HepG2 (cell line): Measurements from ENCODE around the gene KLF16. TPM values are rescaled to one million over a fixed set of nuclear protein-coding genes. Genes with fewer than 3 reads are reported as not detected.
A peak's percentile ranks its signal among the peaks of the same experiment; 100 is the strongest.

Source experiments
- DR1 ChIP-seq: sonication (generic); formaldehyde crosslinking; IDR thresholded peaks from 2 replicates; pipeline ENCODE4 v1.8.0; 2021; ENCODE audit warnings: mild to moderate bottlenecking, missing genetic modification reagents, inconsistent platforms
- FIP1L1 ChIP-seq: fragments of 200-400 bp; formaldehyde crosslinking; IDR thresholded peaks from 2 replicates; pipeline ENCODE4 v1.6.1; 2018; ENCODE audit warnings: low read depth, mild to moderate bottlenecking, low read length, moderate library complexity, borderline replicate concordance; ENCODE audit not compliant: insufficient read depth
- FOSL2 ChIP-seq: sonication (generic); formaldehyde crosslinking; IDR thresholded peaks from 2 replicates; pipeline ENCODE4 v1.4.0; 2020; ENCODE audit warnings: missing genetic modification reagents
- HNRNPL ChIP-seq: fragments of 200-400 bp; formaldehyde crosslinking; IDR thresholded peaks from 2 replicates; pipeline ENCODE4 v1.6.1; 2017; ENCODE audit warnings: mild to moderate bottlenecking, low read depth, low read length
- HNRNPLL ChIP-seq: fragments of 200-400 bp; formaldehyde crosslinking; IDR thresholded peaks from 2 replicates; pipeline ENCODE4 v1.6.1; 2017; ENCODE audit warnings: mild to moderate bottlenecking, low read depth, low read length; ENCODE audit not compliant: poor library complexity, severe bottlenecking
- KDM3A ChIP-seq: IDR thresholded peaks from 2 replicates; pipeline ENCODE4 v1.6.1; 2018; ENCODE audit warnings: low read depth, missing compliant biosample characterization
- MYC ChIP-seq: sonication (generic); formaldehyde crosslinking; IDR thresholded peaks from 2 replicates; pipeline ENCODE4 v1.9.0; 2021; ENCODE audit warnings: missing genetic modification reagents, borderline replicate concordance
- NBN ChIP-seq: fragments of 450-650 bp; conservative IDR thresholded peaks from 2 replicates; pipeline ENCODE4 v1.6.1; 2017
- NFKBIZ ChIP-seq: IDR thresholded peaks from 2 replicates; pipeline ENCODE4 v1.6.1; 2018; ENCODE audit warnings: missing genetic modification reagents, missing compliant biosample characterization
- SNAPC2 ChIP-seq: sonication (generic); formaldehyde crosslinking; IDR thresholded peaks from 2 replicates; pipeline ENCODE4 v1.8.1; 2022; ENCODE audit warnings: mild to moderate bottlenecking, missing genetic modification reagents
- SP1 ChIP-seq, 2 experiments: fragments of 450-650 bp in 1 of 2; sonication (generic) in 1 of 2; formaldehyde crosslinking in 1 of 2; IDR thresholded peaks; 2 replicates each; pipeline versions ENCODE4 v1.4.0 to v1.6.1; 2016 to 2020; ENCODE audit warnings: missing genetic modification reagents in 1 of 2
- SRSF4 ChIP-seq: fragments of 200-400 bp; formaldehyde crosslinking; IDR thresholded peaks from one replicate; pipeline ENCODE4 v1.6.1; 2018; ENCODE audit warnings: mild to moderate bottlenecking, low read depth, low read length, moderate library complexity; ENCODE audit not compliant: poor library complexity, severe bottlenecking
- STAG1 ChIP-seq: sonication (generic); formaldehyde crosslinking; IDR thresholded peaks from 2 replicates; pipeline ENCODE4 v1.4.0; 2020; ENCODE audit warnings: missing genetic modification reagents
- THAP11 ChIP-seq: IDR thresholded peaks from 2 replicates; pipeline ENCODE4 v1.6.1; 2016; ENCODE audit warnings: missing biosample characterization, missing genetic modification reagents
- WIZ ChIP-seq: sonication (generic); formaldehyde crosslinking; IDR thresholded peaks from 2 replicates; pipeline ENCODE4 v1.5.1; 2020; ENCODE audit warnings: mild to moderate bottlenecking, missing genetic modification reagents
- ZBTB42 ChIP-seq: sonication (generic); formaldehyde crosslinking; IDR thresholded peaks from 2 replicates; pipeline ENCODE4 v1.5.0; 2020; ENCODE audit warnings: mild to moderate bottlenecking, missing genetic modification reagents
- ZC3H4 ChIP-seq: sonication (generic); formaldehyde crosslinking; IDR thresholded peaks from 2 replicates; pipeline ENCODE4 v1.4.0; 2020; ENCODE audit warnings: missing genetic modification reagents, borderline replicate concordance
- ZNF282 ChIP-seq: fragments of 450-650 bp; IDR thresholded peaks from 2 replicates; pipeline ENCODE4 v1.6.1; 2018; ENCODE audit not compliant: partially characterized antibody
- polyA plus RNA-seq, 8 experiments: library from polyadenylated mRNA; depleted of rRNA in 3 of 8; stranded (reverse) in 7 of 8; unstranded in 1 of 8; fragments of >200 nt; fragmentation: Illumina TruSeq in 4 of 8; extraction: Trizol in 4 of 8; gene quantifications; 2 replicates each; pipeline versions ENCODE4 v1.2.1 to v1.2.3, GENCODE V29; 2011 to 2016; ENCODE audit warnings: low read depth in 4 of 8, missing spikeins in 1 of 8, mixed read lengths in 1 of 8; ENCODE audit not compliant: insufficient read depth in 1 of 8
- total RNA-seq, 5 experiments: library from RNA; depleted of rRNA; stranded (reverse); fragments of >200 nt; fragmentation: Illumina TruSeq; extraction: Trizol; gene quantifications; 2 replicates each; pipeline ENCODE4 v1.2.3, GENCODE V29; 2016; ENCODE audit warnings: low read depth in 1 of 5
- TF ChIP-seq, protein P1 (sequence below): sonication (generic); formaldehyde crosslinking; IDR thresholded peaks from 2 replicates; pipeline ENCODE4 v1.8.1; 2023; ENCODE audit warnings: missing genetic modification reagents, inconsistent platforms, borderline replicate concordance
- TF ChIP-seq, protein P2 (sequence below): sonication (generic); formaldehyde crosslinking; IDR thresholded peaks from 2 replicates; pipeline ENCODE4 v1.8.0; 2022; ENCODE audit warnings: mild to moderate bottlenecking, missing genetic modification reagents; ENCODE audit not compliant: insufficient replicate concordance
- TF ChIP-seq, protein P3 (sequence below): sonication (generic); formaldehyde crosslinking; conservative IDR thresholded peaks from 2 replicates; pipeline ENCODE4 v1.8.0; 2022; ENCODE audit warnings: mild to moderate bottlenecking, moderate library complexity, missing genetic modification reagents
- TF ChIP-seq, protein P4 (sequence below): sonication (generic); formaldehyde crosslinking; IDR thresholded peaks from 2 replicates; pipeline ENCODE4 v1.4.0; 2020; ENCODE audit warnings: mild to moderate bottlenecking, missing genetic modification reagents
- TF ChIP-seq, protein P5 (sequence below): sonication (generic); formaldehyde crosslinking; IDR thresholded peaks from 2 replicates; pipeline ENCODE4 v1.5.0; 2020; ENCODE audit warnings: mild to moderate bottlenecking, missing genetic modification reagents, moderate library complexity

KLF16 gene
- total and polyA plus RNA-seq, 2 of the 13 experiments (the other 11 are each of a cell fraction or from before 2014, with no cell fraction given): 3.5 to 6.7 TPM

DNA sequence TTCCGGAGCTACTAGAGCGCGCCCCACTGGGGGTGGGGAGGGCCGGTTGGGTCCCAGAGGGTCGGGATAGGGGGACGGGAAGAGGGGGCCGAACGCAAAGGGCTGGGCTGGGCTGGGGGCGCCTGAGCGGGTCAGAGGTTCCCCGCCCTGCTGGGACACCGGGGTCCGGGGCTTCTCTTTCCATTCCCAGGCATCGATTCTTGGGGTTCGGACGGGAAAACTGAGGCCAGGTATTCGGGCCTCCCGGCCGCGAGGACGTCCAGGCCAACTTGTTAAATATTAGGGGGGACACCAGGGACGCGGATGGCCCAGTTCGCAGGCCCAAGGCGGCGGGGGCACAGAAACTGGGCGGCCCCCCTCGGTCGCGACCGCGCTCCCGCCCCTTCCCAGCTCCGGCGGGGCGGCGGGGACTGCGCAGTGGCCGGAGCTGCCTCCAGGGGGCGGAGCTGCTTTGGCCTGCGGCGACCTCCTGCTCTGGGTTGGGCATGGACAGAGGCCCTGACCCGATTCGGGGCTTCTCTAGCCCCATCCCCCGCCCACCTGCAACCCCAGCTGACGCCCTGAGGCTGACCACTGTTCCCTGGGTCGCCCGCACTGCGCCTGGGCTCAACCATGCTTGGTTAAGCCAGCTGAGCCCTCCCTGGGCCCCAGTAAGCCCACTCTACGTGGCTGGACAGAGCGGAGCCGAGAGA is 1.2 kb upstream of the KLF16 start (continued):
- TF ChIP-seq, protein P1, sequence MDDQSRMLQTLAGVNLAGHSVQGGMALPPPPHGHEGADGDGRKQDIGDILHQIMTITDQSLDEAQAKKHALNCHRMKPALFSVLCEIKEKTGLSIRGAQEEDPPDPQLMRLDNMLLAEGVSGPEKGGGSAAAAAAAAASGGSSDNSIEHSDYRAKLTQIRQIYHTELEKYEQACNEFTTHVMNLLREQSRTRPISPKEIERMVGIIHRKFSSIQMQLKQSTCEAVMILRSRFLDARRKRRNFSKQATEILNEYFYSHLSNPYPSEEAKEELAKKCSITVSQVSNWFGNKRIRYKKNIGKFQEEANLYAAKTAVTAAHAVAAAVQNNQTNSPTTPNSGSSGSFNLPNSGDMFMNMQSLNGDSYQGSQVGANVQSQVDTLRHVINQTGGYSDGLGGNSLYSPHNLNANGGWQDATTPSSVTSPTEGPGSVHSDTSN (CRISPR knock-in tag): no peak
- TF ChIP-seq NFKBIZ: 0 out of 2 replicates have a peak, but pooled peaks have one; percentile 43
- peak; percentile 14; the same call in 1 of the 2 replicates for TF ChIP-seq MYC (CRISPR knock-in tag)
- peak; percentile 86 for TF ChIP-seq HNRNPLL
- TF ChIP-seq DR1: no peak
- TF ChIP-seq NBN: no peak
- TF ChIP-seq ZC3H4: 0 out of 2 replicates have a peak, but pooled peaks have one; percentile 62
- TF ChIP-seq FIP1L1: no peak
- TF ChIP-seq, protein P2, sequence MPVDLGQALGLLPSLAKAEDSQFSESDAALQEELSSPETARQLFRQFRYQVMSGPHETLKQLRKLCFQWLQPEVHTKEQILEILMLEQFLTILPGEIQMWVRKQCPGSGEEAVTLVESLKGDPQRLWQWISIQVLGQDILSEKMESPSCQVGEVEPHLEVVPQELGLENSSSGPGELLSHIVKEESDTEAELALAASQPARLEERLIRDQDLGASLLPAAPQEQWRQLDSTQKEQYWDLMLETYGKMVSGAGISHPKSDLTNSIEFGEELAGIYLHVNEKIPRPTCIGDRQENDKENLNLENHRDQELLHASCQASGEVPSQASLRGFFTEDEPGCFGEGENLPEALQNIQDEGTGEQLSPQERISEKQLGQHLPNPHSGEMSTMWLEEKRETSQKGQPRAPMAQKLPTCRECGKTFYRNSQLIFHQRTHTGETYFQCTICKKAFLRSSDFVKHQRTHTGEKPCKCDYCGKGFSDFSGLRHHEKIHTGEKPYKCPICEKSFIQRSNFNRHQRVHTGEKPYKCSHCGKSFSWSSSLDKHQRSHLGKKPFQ (CRISPR knock-in tag): peak; percentile 42
- TF ChIP-seq STAG1 (CRISPR knock-in tag): peak; percentile 65
- TF ChIP-seq WIZ: peak; percentile 10; the same call in 1 of the 2 replicates
- TF ChIP-seq HNRNPL: 0 out of 2 replicates have a peak, but pooled peaks have one; percentile 45
- TF ChIP-seq, protein P3, sequence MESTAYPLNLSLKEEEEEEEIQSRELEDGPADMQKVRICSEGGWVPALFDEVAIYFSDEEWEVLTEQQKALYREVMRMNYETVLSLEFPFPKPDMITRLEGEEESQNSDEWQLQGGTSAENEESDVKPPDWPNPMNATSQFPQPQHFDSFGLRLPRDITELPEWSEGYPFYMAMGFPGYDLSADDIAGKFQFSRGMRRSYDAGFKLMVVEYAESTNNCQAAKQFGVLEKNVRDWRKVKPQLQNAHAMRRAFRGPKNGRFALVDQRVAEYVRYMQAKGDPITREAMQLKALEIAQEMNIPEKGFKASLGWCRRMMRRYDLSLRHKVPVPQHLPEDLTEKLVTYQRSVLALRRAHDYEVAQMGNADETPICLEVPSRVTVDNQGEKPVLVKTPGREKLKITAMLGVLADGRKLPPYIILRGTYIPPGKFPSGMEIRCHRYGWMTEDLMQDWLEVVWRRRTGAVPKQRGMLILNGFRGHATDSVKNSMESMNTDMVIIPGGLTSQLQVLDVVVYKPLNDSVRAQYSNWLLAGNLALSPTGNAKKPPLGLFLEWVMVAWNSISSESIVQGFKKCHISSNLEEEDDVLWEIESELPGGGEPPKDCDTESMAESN (CRISPR knock-in tag): no peak
- TF ChIP-seq, protein P4, sequence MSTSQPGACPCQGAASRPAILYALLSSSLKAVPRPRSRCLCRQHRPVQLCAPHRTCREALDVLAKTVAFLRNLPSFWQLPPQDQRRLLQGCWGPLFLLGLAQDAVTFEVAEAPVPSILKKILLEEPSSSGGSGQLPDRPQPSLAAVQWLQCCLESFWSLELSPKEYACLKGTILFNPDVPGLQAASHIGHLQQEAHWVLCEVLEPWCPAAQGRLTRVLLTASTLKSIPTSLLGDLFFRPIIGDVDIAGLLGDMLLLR: 0 out of 2 replicates have a peak, but pooled peaks have one; percentile 34
- TF ChIP-seq, protein P5, sequence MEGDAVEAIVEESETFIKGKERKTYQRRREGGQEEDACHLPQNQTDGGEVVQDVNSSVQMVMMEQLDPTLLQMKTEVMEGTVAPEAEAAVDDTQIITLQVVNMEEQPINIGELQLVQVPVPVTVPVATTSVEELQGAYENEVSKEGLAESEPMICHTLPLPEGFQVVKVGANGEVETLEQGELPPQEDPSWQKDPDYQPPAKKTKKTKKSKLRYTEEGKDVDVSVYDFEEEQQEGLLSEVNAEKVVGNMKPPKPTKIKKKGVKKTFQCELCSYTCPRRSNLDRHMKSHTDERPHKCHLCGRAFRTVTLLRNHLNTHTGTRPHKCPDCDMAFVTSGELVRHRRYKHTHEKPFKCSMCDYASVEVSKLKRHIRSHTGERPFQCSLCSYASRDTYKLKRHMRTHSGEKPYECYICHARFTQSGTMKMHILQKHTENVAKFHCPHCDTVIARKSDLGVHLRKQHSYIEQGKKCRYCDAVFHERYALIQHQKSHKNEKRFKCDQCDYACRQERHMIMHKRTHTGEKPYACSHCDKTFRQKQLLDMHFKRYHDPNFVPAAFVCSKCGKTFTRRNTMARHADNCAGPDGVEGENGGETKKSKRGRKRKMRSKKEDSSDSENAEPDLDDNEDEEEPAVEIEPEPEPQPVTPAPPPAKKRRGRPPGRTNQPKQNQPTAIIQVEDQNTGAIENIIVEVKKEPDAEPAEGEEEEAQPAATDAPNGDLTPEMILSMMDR (CRISPR knock-in tag): peak; percentile 84
- TF ChIP-seq THAP11 (CRISPR knock-in tag): peak; percentile 43; the same call in 1 of the 2 replicates
- no peak; the same call in 1 of the 2 replicates for TF ChIP-seq KDM3A
- TF ChIP-seq ZNF282: no peak
- 0 out of 2 replicates have a peak, but pooled peaks have one; percentile 28 for TF ChIP-seq ZBTB42 (CRISPR knock-in tag)
- TF ChIP-seq SP1 (IDR thresholded peaks at IDR 0.05): no peak
- TF ChIP-seq SP1 (CRISPR knock-in tag; IDR thresholded peaks at IDR 0.05): peak; percentile 72
- TF ChIP-seq SRSF4: no peak
- TF ChIP-seq FOSL2 (CRISPR knock-in tag): no peak
- TF ChIP-seq SNAPC2 (CRISPR knock-in tag): no peak
